Colonic mucosa (tissue), 4 donors: ENCODE measurements around the gene ETV3. TPM values are rescaled to one million over a fixed set of nuclear protein-coding genes. Genes with fewer than 3 reads are reported as not detected.

Source experiments
- DNase-seq: peaks from one replicate; pipeline ENCODE4 v3.0.0-alpha.2; 2020
- H3K27ac ChIP-seq: fragments of 200-600 bp; one replicate; pipeline ENCODE4 v1.8.0; 2021
- H3K27me3 ChIP-seq: fragments of 200-600 bp; one replicate; pipeline ENCODE4 v1.8.0; 2021
- H3K36me3 ChIP-seq: fragments of 200-600 bp; one replicate; pipeline ENCODE4 v1.8.0; 2021
- H3K4me1 ChIP-seq: fragments of 200-600 bp; one replicate; pipeline ENCODE4 v1.8.0; 2021; ENCODE audit warnings: mild to moderate bottlenecking
- H3K4me3 ChIP-seq: fragments of 200-600 bp; one replicate; pipeline ENCODE4 v1.8.0; 2021
- H3K9ac ChIP-seq, 2 donors: one replicate each; pipeline ENCODE4 v1.7.0; 2013; ENCODE audit warnings: control low read depth in 2 of 2, low read depth in 2 of 2, low read length in 2 of 2
- H3K9me3 ChIP-seq: fragments of 200-600 bp; one replicate; pipeline ENCODE4 v1.8.0; 2021
- intact Hi-C: fragments of 100-400 bp; cut with DNase I; formaldehyde crosslinking; loops from one replicate; pipeline ENCODE4 v1.14.1; 2022
- total RNA-seq, 2 donors: library from RNA; stranded (reverse); fragmentation: NEBNext Ultra II Directional in 1 of 2; extraction: Animal tissue kit (Norgen Biotek cat#: 25700) in 1 of 2; gene quantifications; one replicate each; pipeline ENCODE4 v1.2.1, GENCODE V29; 2021
- TF ChIP-seq, protein P1 (sequence below): fragments of 200-600 bp; IDR thresholded peaks from one replicate; pipeline ENCODE4 v1.8.0; 2022; ENCODE audit warnings: antibody characterized with exemption, mild to moderate bottlenecking
- donor health status: healthy.
- donor health status: DM: no; HTN: no; CAD: no.
- donor health status: DM: no; HTN: no; CAD: no.

ETV3 gene
- total RNA-seq, 2 donors from 2014 or later: 20.7 to 38.7 TPM

DNA sequence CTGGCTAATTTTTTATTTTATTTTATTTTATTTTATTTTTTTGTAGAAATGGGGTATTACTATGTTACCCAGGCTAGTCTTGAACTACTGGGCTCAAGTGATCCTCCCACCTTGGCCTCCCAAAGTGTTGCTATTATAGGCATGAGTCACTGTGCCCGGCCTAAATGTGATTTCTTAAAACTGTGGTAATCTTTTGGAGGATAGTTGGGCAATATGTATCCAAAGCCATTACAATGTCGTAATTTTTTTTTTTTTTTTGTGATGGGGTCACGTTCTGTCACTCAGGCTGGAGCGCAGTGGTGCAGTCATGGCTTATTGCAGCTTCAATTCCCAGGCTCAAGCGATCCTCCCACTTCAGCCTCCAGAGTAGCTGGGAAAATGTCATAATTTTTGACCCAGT, 52.8 kb downstream of the ETV3 start:
- DNase-seq: peak; percentile 4
- H3K4me3 ChIP-seq: no peak overlapping the region
- H3K4me1 ChIP-seq: no peaks in the 10 kb centered on the region
- no peaks in the 10 kb centered on the region for H3K9me3 ChIP-seq
- TF ChIP-seq, protein P1, sequence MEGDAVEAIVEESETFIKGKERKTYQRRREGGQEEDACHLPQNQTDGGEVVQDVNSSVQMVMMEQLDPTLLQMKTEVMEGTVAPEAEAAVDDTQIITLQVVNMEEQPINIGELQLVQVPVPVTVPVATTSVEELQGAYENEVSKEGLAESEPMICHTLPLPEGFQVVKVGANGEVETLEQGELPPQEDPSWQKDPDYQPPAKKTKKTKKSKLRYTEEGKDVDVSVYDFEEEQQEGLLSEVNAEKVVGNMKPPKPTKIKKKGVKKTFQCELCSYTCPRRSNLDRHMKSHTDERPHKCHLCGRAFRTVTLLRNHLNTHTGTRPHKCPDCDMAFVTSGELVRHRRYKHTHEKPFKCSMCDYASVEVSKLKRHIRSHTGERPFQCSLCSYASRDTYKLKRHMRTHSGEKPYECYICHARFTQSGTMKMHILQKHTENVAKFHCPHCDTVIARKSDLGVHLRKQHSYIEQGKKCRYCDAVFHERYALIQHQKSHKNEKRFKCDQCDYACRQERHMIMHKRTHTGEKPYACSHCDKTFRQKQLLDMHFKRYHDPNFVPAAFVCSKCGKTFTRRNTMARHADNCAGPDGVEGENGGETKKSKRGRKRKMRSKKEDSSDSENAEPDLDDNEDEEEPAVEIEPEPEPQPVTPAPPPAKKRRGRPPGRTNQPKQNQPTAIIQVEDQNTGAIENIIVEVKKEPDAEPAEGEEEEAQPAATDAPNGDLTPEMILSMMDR: no peak
- H3K27me3 ChIP-seq: no peaks in the 10 kb centered on the region
- H3K36me3 ChIP-seq: no peaks in the 10 kb centered on the region
- H3K27ac ChIP-seq: no peak overlapping the region
- intact Hi-C loops: no loop called here
- H3K9ac ChIP-seq: no peak overlapping the region

DNA sequence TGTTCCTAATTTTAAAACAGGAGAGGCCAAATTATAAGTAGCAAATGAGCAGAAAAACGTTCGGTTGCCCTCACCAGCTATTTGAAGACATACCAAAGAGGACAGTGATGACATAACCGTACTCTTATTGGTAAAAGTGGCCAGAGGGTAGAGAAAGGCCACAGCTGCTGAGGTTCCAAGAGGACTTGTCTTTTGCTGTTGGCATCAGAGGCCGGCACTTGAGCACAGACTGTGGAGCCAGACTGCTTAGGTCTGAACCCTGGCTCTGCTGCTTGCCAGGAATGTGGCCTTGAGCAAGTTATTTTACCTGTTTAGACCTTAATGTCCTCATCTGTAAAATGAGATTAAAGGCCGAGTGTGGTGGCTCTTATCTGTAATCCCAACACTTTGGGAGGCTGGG, 53.5 kb downstream of the ETV3 start:
- Histone ChIP-seq H3K4me1 (no peaks in the 10 kb centered on the region), H3K36me3 (no peaks in the 10 kb centered on the region), H3K4me3 (no peak overlapping the region), H3K27me3 (no peaks in the 10 kb centered on the region), H3K9me3 (no peaks in the 10 kb centered on the region), H3K27ac (no peak overlapping the region), H3K9ac (no peak overlapping the region)
- intact Hi-C loops: no loop called here
- TF ChIP-seq, protein P1: no peak
- peak; percentile 3 for DNase-seq

DNA sequence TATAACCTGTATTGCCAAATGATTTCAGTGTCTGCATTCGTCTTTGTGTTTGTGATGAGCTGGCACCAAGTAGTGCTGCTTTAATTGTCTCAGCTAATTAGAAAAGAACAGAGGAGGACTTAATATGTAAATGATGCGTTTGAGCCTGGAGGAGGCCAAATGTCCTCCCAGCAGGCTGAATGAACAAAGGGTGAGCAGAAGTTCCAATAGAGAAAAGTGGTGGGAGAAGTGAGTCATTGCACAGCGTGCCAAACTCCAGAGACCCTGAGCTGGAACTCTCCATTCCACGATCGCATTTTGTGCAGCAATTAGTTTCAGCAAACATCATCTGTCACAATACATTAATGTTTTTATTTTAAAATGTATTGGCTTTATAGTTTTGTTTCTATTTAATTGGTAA, 56.5 kb downstream of the ETV3 start:
- H3K36me3 ChIP-seq: no peaks in the 10 kb centered on the region
- no peaks in the 10 kb centered on the region for H3K4me1 ChIP-seq
- no peak overlapping the region for H3K4me3 ChIP-seq
- TF ChIP-seq, protein P1: no peak
- no peaks in the 10 kb centered on the region for H3K9me3 ChIP-seq
- H3K9ac ChIP-seq: no peak overlapping the region
- no peak for DNase-seq
- H3K27ac ChIP-seq: no peak overlapping the region
- intact Hi-C loops: no loop called here
- H3K27me3 ChIP-seq: no peaks in the 10 kb centered on the region

DNA sequence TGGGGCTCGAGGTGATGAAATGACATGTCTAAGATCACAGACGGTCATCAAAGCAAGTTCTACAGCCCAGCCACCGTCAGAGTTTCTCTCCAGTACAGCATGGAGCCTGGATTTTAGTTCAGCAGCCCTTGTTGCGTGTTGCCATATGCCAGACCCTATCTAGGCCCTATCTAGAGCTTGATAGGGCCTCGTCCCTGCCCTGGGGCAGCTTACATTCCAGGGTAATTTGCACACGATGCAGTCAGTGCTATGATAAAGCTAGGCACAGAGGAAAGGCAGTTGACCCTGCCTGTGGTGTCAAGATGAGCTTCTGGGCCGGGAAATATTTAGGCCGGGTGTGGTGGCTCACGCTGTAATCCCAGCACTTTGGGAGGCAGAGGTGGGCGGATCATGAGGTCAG, 57.5 kb downstream of the ETV3 start:
- Histone ChIP-seq H3K27ac (no peak overlapping the region), H3K36me3 (no peaks in the 10 kb centered on the region), H3K9ac (no peak overlapping the region), H3K4me1 (no peaks in the 10 kb centered on the region), H3K4me3 (no peak overlapping the region), H3K9me3 (no peaks in the 10 kb centered on the region), H3K27me3 (no peaks in the 10 kb centered on the region)
- TF ChIP-seq, protein P1: no peak
- no peak for DNase-seq
- intact Hi-C loops: no loop called here

DNA sequence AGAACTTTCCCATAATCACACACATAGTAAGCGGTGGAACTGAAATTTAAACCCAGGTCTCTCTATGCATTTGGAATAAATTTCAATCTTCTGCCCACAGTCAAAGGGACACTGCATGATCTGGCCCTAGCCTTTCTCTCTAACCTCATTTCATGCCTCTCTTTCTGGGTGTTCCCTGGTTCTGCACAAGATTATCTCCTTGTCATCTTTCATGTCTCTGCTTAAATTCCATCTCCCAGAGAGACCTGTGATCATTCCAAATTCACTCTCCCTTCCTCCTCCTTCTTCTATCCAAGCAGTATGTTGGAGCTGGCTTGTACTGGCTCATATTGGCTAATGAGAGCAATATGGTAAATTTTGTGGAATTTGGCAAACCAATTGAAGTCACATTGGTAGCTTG, 60.8 kb downstream of the ETV3 start:
- Histone ChIP-seq H3K4me3 (no peak overlapping the region), H3K36me3 (no peaks in the 10 kb centered on the region), H3K27me3 (no peaks in the 10 kb centered on the region), H3K27ac (no peak overlapping the region), H3K4me1 (no peaks in the 10 kb centered on the region), H3K9ac (no peak overlapping the region), H3K9me3 (no peaks in the 10 kb centered on the region)
- intact Hi-C loops: no loop called here
- TF ChIP-seq, protein P1: no peak
- DNase-seq: no peak
